Activated gamma-delta T cell treated with Interleukin-2 at 50 U/mL for 16 hours (primary cell): ENCODE results near the gene ZWILCH.
"Not testable (repeated sequence)": the region's sequence is repeated elsewhere in the genome, so short reads cannot be mapped to it uniquely, and the experiment has no call there.

Experiments used
- DNase-seq: peaks from one replicate; pipeline ENCODE4 v3.0.0-alpha.2; 2020

Gene ZWILCH

GRCh38 chr15:66587020-66587419 is 81.9 kb downstream of the ZWILCH start:
- DNase-seq: no peak

GRCh38 chr15:66587749-66588148 is 82.6 kb downstream of the ZWILCH start:
- DNase-seq: no peak

- no peak for DNase-seq
Measured at GRCh38 chr15:66588537-66588936, 83.4 kb downstream of the ZWILCH start.

- no peak for DNase-seq
Measured at GRCh38 chr15:66588971-66589370, 83.8 kb downstream of the ZWILCH start.

- DNase-seq: not testable (repeated sequence)
Measured at GRCh38 chr15:66589429-66589828, 84.3 kb downstream of the ZWILCH start.

GRCh38 chr15:66590435-66590834 is 85.3 kb downstream of the ZWILCH start:
- no peak for DNase-seq

- DNase-seq: no peak
Measured at GRCh38 chr15:66591322-66591862, 86.3 kb downstream of the ZWILCH start.

GRCh38 chr15:66592505-66593218 is 87.5 kb downstream of the ZWILCH start:
- no peak for DNase-seq

GRCh38 chr15:66593219-66593780 is 88.2 kb downstream of the ZWILCH start:
- DNase-seq: no peak

- DNase-seq: no peak
Measured at GRCh38 chr15:66594344-66594743, 89.2 kb downstream of the ZWILCH start.

- DNase-seq: no peak
Measured at GRCh38 chr15:66594836-66595235, 89.7 kb downstream of the ZWILCH start.

- no peak for DNase-seq
Measured at GRCh38 chr15:66595332-66595731, 90.2 kb downstream of the ZWILCH start.

GRCh38 chr15:66595931-66596545 is 90.9 kb downstream of the ZWILCH start:
- DNase-seq: no peak

- no peak for DNase-seq
Measured at GRCh38 chr15:66598095-66598815, 93.1 kb downstream of the ZWILCH start.
